HepG2 (cell line): ENCODE data around the gene PAPPA.

Experiments used
- ARID4A ChIP-seq: sonication (generic); formaldehyde crosslinking; IDR thresholded peaks from 2 replicates; pipeline ENCODE4 v1.5.0; 2020; ENCODE audit warnings: mild to moderate bottlenecking, missing genetic modification reagents, borderline replicate concordance
- EZH2 ChIP-seq: conservative IDR thresholded peaks from 2 replicates; pipeline ENCODE4 v1.6.1; 2012; ENCODE audit warnings: mild to moderate bottlenecking, low read depth, low read length, moderate library complexity
- HDAC6 ChIP-seq: fragments of 200-600 bp; sonication (generic); IDR thresholded peaks from 2 replicates; pipeline ENCODE4 v1.7.0; 2017; ENCODE audit warnings: mild to moderate bottlenecking, antibody characterized with exemption, low read length, low read depth
- IKZF4 ChIP-seq: sonication (generic); formaldehyde crosslinking; IDR thresholded peaks from 2 replicates; pipeline ENCODE4 v1.5.1; 2020; ENCODE audit warnings: borderline replicate concordance, mild to moderate bottlenecking, low read depth, missing genetic modification reagents; ENCODE audit errors: not compliant biosample characterization
- KAT8 ChIP-seq: IDR thresholded peaks from 2 replicates; pipeline ENCODE4 v1.6.1; 2016; ENCODE audit warnings: missing genetic modification reagents, missing compliant biosample characterization
- MAX ChIP-seq: IDR thresholded peaks from 2 replicates; pipeline ENCODE4 v1.6.1; 2012; ENCODE audit warnings: inconsistent platforms
- MXD4 ChIP-seq: IDR thresholded peaks from 2 replicates; pipeline ENCODE4 v1.6.1; 2016; ENCODE audit warnings: mild to moderate bottlenecking, missing biosample characterization, missing genetic modification reagents
- POLR2AphosphoS5 ChIP-seq: IDR thresholded peaks from 2 replicates; pipeline ENCODE4 v1.6.1; 2012; ENCODE audit warnings: low read depth, low read length
- RAD21 ChIP-seq: fragments of 450-650 bp; formaldehyde crosslinking; IDR thresholded peaks from 2 replicates; pipeline ENCODE4 v1.5.0; 2020; ENCODE audit warnings: mild to moderate bottlenecking
- ZBTB8A ChIP-seq: sonication (generic); formaldehyde crosslinking; IDR thresholded peaks from 2 replicates; pipeline ENCODE4 v1.4.0; 2020; ENCODE audit warnings: mild to moderate bottlenecking, low read depth, missing genetic modification reagents, borderline replicate concordance
- ZNF24 ChIP-seq: fragments of 450-650 bp; IDR thresholded peaks from 2 replicates; pipeline ENCODE4 v1.6.1; 2017; ENCODE audit warnings: antibody characterized with exemption, mild to moderate bottlenecking
- ZNF274 ChIP-seq: sonication (generic); formaldehyde crosslinking; IDR thresholded peaks from 2 replicates; pipeline ENCODE4 v1.5.1; 2020; ENCODE audit warnings: mild to moderate bottlenecking, missing genetic modification reagents
- ZNF282 ChIP-seq: fragments of 450-650 bp; IDR thresholded peaks from 2 replicates; pipeline ENCODE4 v1.6.1; 2018; ENCODE audit not compliant: partially characterized antibody
- ZNF597 ChIP-seq: sonication (generic); formaldehyde crosslinking; IDR thresholded peaks from 2 replicates; pipeline ENCODE4 v1.5.0; 2020; ENCODE audit warnings: missing genetic modification reagents

GRCh38 chr9:116234081-116234480 lies 80.5 kb downstream of the PAPPA start:
- TF ChIP-seq ZBTB8A: no peak
- no peak for TF ChIP-seq MXD4 (CRISPR knock-in tag)
- no peak for TF ChIP-seq ZNF282
- TF ChIP-seq RAD21 (CRISPR knock-in tag): no peak
- TF ChIP-seq ZNF24: no peak
- no peak for TF ChIP-seq POLR2AphosphoS5
- no peak for TF ChIP-seq ZNF597 (CRISPR knock-in tag)
- TF ChIP-seq EZH2: no peak
- TF ChIP-seq MAX: no peak
- TF ChIP-seq IKZF4 (CRISPR knock-in tag): no peak
- no peak for TF ChIP-seq ZNF274 (CRISPR knock-in tag)
- TF ChIP-seq ARID4A (CRISPR knock-in tag): no peak
- TF ChIP-seq HDAC6: no peak
- TF ChIP-seq KAT8 (CRISPR knock-in tag): no peak
